ENCODE data around the gene ACP6. TPM values are rescaled to one million over a fixed set of nuclear protein-coding genes. Genes with fewer than 3 reads are reported as not detected.

Gene ACP6
- total RNA-seq, result 5.2 and 8.3 TPM in 2 replicates

DNA sequence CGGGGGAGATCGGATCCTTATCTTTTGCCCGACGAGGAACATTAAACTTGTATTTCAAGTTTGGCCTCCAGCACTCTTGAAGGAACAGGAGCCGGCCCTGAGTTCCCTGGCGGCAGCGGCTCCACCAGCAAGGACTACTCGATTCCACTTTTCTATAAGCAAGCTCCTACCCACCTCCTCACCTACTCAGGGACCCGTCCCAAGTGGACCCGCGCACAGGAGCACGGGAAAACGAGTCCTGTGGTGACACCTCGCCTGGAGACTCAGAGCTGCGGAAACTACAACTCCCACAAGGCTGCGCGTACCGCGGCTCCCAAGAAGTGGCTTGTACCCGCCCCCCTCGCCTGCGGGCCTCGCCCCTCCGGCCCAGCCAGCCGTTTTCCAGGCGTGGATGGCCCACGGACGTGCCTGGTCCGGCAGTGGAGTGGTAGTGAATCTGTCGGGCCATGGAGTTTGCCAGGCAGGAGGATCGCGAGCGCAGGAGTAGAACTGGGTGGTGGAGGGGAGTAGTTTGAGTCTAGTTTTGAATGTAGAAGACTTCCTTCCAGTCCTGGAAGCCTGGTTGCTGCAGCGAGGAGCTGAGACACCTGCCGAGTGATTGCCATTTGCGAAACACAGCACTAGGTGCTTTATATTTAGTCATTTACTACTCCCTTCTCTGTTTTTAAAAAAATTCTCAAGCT is at the start of gene ACP6:
ACP6 (minus strand) TSS at position 206 of the 683 bp plus-strand sequence. CDS start 476 bp downstream, outside the sequence.

Other genes starting within 250 kb of the ACP6 start
- 3.7 and 3.9 TPM in 2 replicates for gene BCL9, start 129.0 kb downstream of the ACP6 start, total RNA-seq
- gene GJA5, start 90.1 kb upstream of the ACP6 start, total RNA-seq, result 0.59 and 1.7 TPM in 2 replicates
- gene GJA8, start 232.3 kb upstream of the ACP6 start, total RNA-seq, result not detected in 2 replicates